Measurements from ENCODE around the gene ENKUR. TPM values are rescaled to one million over a fixed set of nuclear protein-coding genes. Genes with fewer than 3 reads are reported as not detected.

ENKUR gene
- total RNA-seq, 1 experiment from 2014 or later = 0.66 TPM

- no TSS peak for BruUV-seq (replicated peaks)
- Mint-ChIP-seq H3K4me3 (ENCODE audit: low read depth, unreplicated experiment) (no peak overlapping the region), H3K27me3 (ENCODE audit: unreplicated experiment) (no peaks in the 10 kb centered on the region), H3K36me3 (ENCODE audit: insufficient read depth, unreplicated experiment) (no peaks in the 10 kb centered on the region), H3K9me3 (ENCODE audit: low read depth, unreplicated experiment) (no peaks in the 10 kb centered on the region), H3K4me1 (ENCODE audit: low read depth, unreplicated experiment) (peaks cover 22% of the 10 kb centered on the region), H3K27ac (ENCODE audit: unreplicated experiment) (no peak overlapping the region)
- intact Hi-C loops (cut with micrococcal nuclease; ENCODE audit: unreplicated experiment) = no loop called here
- CTCF ChIA-PET = interaction anchor here (0.6 to 0.7 kb wide), 3 partner anchors 72 to 1574 kb away, joined by 4 read pairs; no protein-coding TSS in a partner anchor
- TF ChIP-seq CTCF (IDR thresholded peaks at IDR 0.05; ENCODE audit: unreplicated experiment) = no peak
- no peak for DNase-seq
Measured at GRCh38 chr10:25039531-25039930, 23.6 kb upstream of the ENKUR start.

GRCh38 chr10:25038325-25038724, 22.4 kb upstream of the ENKUR start:
- intact Hi-C loops (cut with micrococcal nuclease; ENCODE audit: unreplicated experiment) = no loop called here
- Mint-ChIP-seq H3K9me3 (ENCODE audit: low read depth, unreplicated experiment) (no peaks in the 10 kb centered on the region), H3K4me3 (ENCODE audit: low read depth, unreplicated experiment) (no peak overlapping the region), H3K27ac (ENCODE audit: unreplicated experiment) (no peak overlapping the region), H3K36me3 (ENCODE audit: insufficient read depth, unreplicated experiment) (no peaks in the 10 kb centered on the region), H3K4me1 (ENCODE audit: low read depth, unreplicated experiment) (peaks cover 22% of the 10 kb centered on the region), H3K27me3 (ENCODE audit: unreplicated experiment) (no peaks in the 10 kb centered on the region)
- no peak for DNase-seq
- CTCF ChIA-PET = no interaction called here
- TF ChIP-seq CTCF (IDR thresholded peaks at IDR 0.05; ENCODE audit: unreplicated experiment) = no peak
- BruUV-seq (replicated peaks) = no TSS peak

GRCh38 chr10:25036381-25036780, 20.4 kb upstream of the ENKUR start:
- TF ChIP-seq CTCF (IDR thresholded peaks at IDR 0.05; ENCODE audit: unreplicated experiment) = no peak
- DNase-seq = no peak
- Mint-ChIP-seq H3K27me3 (ENCODE audit: unreplicated experiment) (no peaks in the 10 kb centered on the region), H3K27ac (ENCODE audit: unreplicated experiment) (no peak overlapping the region), H3K4me1 (ENCODE audit: low read depth, unreplicated experiment) (peaks cover 17% of the 10 kb centered on the region), H3K36me3 (ENCODE audit: insufficient read depth, unreplicated experiment) (no peaks in the 10 kb centered on the region), H3K4me3 (ENCODE audit: low read depth, unreplicated experiment) (no peak overlapping the region), H3K9me3 (ENCODE audit: low read depth, unreplicated experiment) (no peaks in the 10 kb centered on the region)
- no TSS peak for BruUV-seq (replicated peaks)
- CTCF ChIA-PET = no interaction called here
- intact Hi-C loops (cut with micrococcal nuclease; ENCODE audit: unreplicated experiment) = no loop called here

GRCh38 chr10:25029519-25029918, 13.6 kb upstream of the ENKUR start:
- TF ChIP-seq CTCF (IDR thresholded peaks at IDR 0.05; ENCODE audit: unreplicated experiment) = no peak
- Mint-ChIP-seq H3K9me3 (ENCODE audit: low read depth, unreplicated experiment) (no peaks in the 10 kb centered on the region), H3K36me3 (ENCODE audit: insufficient read depth, unreplicated experiment) (no peaks in the 10 kb centered on the region), H3K27me3 (ENCODE audit: unreplicated experiment) (no peaks in the 10 kb centered on the region), H3K27ac (ENCODE audit: unreplicated experiment) (no peak overlapping the region), H3K4me1 (ENCODE audit: low read depth, unreplicated experiment) (no peaks in the 10 kb centered on the region), H3K4me3 (ENCODE audit: low read depth, unreplicated experiment) (no peak overlapping the region)
- DNase-seq = no peak
- BruUV-seq (replicated peaks) = no TSS peak
- intact Hi-C loops (cut with micrococcal nuclease; ENCODE audit: unreplicated experiment) = loop anchor here (5.0 kb wide), 1 partner anchor 198 kb away; no protein-coding TSS in a partner anchor
- CTCF ChIA-PET = no interaction called here
